Measurements from ENCODE around the gene NAA60.

DNA sequence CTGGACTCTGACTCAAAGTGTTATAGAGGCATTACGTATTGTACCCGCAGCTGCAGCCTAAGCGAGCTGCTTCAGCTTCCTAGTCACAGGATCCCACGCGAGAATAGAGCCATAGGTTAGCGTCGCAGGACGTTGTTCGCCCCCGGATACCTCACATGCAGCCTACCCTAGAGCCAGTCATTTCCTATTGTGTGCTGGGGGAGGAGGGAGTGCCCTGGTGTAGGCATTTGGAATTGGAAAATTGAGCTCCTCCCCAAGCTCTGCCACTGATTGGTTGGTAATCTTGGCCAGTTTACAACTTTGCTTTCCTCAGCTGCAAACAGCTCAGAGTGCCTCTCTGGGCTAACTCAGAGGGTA lies 530 bp downstream of the NAA60 start:
- TF ChIP-seq MYNN (tag by site-specific recombination; IDR thresholded peaks at IDR 0.05; ENCODE audit: borderline replicate concordance) (no peak), ZFHX2 (tag by site-specific recombination; conservative IDR thresholded peaks at IDR 0.05) (peak; percentile 54), YY1 (tag by site-specific recombination; IDR thresholded peaks at IDR 0.05) (no peak), ZNF146 (tag by site-specific recombination; IDR thresholded peaks at IDR 0.05) (no peak)
- TF ChIP-seq, protein P1, sequence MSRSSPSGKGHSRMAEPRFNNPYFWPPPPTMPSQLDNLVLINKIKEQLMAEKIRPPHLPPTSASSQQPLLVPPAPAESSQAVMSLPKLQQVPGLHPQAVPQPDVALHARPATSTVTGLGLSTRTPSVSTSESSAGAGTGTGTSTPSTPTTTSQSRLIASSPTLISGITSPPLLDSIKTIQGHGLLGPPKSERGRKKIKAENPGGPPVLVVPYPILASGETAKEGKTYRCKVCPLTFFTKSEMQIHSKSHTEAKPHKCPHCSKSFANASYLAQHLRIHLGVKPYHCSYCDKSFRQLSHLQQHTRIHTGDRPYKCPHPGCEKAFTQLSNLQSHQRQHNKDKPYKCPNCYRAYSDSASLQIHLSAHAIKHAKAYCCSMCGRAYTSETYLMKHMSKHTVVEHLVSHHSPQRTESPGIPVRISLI (tag by site-specific recombination; IDR thresholded peaks at IDR 0.05) = no peak

Measured in HEK293 (cell line).